H9 (cell line): ENCODE results near the gene GNAO1. TPM values are rescaled to one million over a fixed set of nuclear protein-coding genes. Genes with fewer than 3 reads are reported as not detected.

ENCODE experiments used
- DNase-seq: peaks from one replicate; pipeline ENCODE4 v3.0.0-alpha.2; 2017
- H2AFZ ChIP-seq: one replicate; pipeline ENCODE4 v1.6.1; 2013; ENCODE audit warnings: mild to moderate bottlenecking, low read length, control low read depth, moderate library complexity
- H2AK5ac ChIP-seq: 2 replicates; pipeline ENCODE4 v1.6.1; 2013; ENCODE audit warnings: low read length, control low read depth, mixed read lengths; ENCODE audit not compliant: insufficient read length
- H2BK120ac ChIP-seq: one replicate; pipeline ENCODE4 v1.6.1; 2013; ENCODE audit warnings: low read depth, mild to moderate bottlenecking, low read length, control low read depth, inconsistent platforms; ENCODE audit not compliant: poor library complexity, severe bottlenecking
- H2BK12ac ChIP-seq: 2 replicates; pipeline ENCODE4 v1.6.1; 2013; ENCODE audit warnings: low read length, control low read depth, mixed read lengths, low read depth; ENCODE audit not compliant: insufficient read length
- H2BK15ac ChIP-seq: 2 replicates; pipeline ENCODE4 v1.6.1; 2013; ENCODE audit warnings: low read depth, low read length, control low read depth
- H2BK20ac ChIP-seq: one replicate; pipeline ENCODE4 v1.6.1; 2013; ENCODE audit warnings: low read depth, mild to moderate bottlenecking, low read length, control low read depth, inconsistent platforms; ENCODE audit not compliant: poor library complexity, severe bottlenecking
- H2BK5ac ChIP-seq: 2 replicates; pipeline ENCODE4 v1.6.1; 2013; ENCODE audit warnings: low read length, control low read depth, mixed read lengths; ENCODE audit not compliant: insufficient read length
- H3K14ac ChIP-seq: 2 replicates; pipeline ENCODE4 v1.6.1; 2013; ENCODE audit warnings: low read length, control low read depth; ENCODE audit not compliant: insufficient read depth
- H3K18ac ChIP-seq: 2 replicates; pipeline ENCODE4 v1.6.1; 2013; ENCODE audit warnings: low read depth, mild to moderate bottlenecking, mixed read lengths, low read length, control low read depth; ENCODE audit not compliant: insufficient read length
- H3K23ac ChIP-seq: 2 replicates; pipeline ENCODE4 v1.6.1; 2013; ENCODE audit warnings: low read length, control low read depth, mixed read lengths, low read depth; ENCODE audit not compliant: insufficient read length
- H3K23me2 ChIP-seq: 2 replicates; pipeline ENCODE4 v1.6.1; 2013; ENCODE audit warnings: low read depth, mild to moderate bottlenecking, mixed read lengths, low read length, control low read depth; ENCODE audit not compliant: insufficient read length, poor library complexity, severe bottlenecking
- H3K27ac ChIP-seq: 2 replicates; pipeline ENCODE4 v1.5.1; 2013; ENCODE audit warnings: low read length, control low read depth, mixed read lengths, low read depth; ENCODE audit not compliant: insufficient read length
- H3K27me3 ChIP-seq: 2 replicates; pipeline ENCODE4 v1.6.1; 2013; ENCODE audit warnings: low read length, control low read depth, inconsistent platforms; ENCODE audit not compliant: insufficient read depth
- H3K4ac ChIP-seq: 2 replicates; pipeline ENCODE4 v1.6.1; 2013; ENCODE audit warnings: low read depth, mild to moderate bottlenecking, control low read depth, inconsistent platforms, low read length, moderate library complexity
- H3K4me1 ChIP-seq: 2 replicates; pipeline ENCODE4 v1.6.1; 2013; ENCODE audit warnings: low read length, control low read depth, inconsistent platforms; ENCODE audit not compliant: insufficient read depth
- H3K4me2 ChIP-seq: 2 replicates; pipeline ENCODE4 v1.6.1; 2013; ENCODE audit warnings: low read length, control low read depth, mixed read lengths; ENCODE audit not compliant: insufficient read length, insufficient read depth
- H3K56ac ChIP-seq: 2 replicates; pipeline ENCODE4 v1.6.1; 2013; ENCODE audit warnings: low read depth, mild to moderate bottlenecking, mixed read lengths, low read length, control low read depth; ENCODE audit not compliant: insufficient read length
- H3K79me1 ChIP-seq: 2 replicates; pipeline ENCODE4 v1.6.1; 2013; ENCODE audit warnings: low read depth, mild to moderate bottlenecking, moderate library complexity, low read length, control low read depth, inconsistent platforms; ENCODE audit not compliant: insufficient read depth, poor library complexity, severe bottlenecking
- H3K79me2 ChIP-seq: 2 replicates; pipeline ENCODE4 v1.6.1; 2013; ENCODE audit warnings: low read length, control low read depth, inconsistent platforms; ENCODE audit not compliant: insufficient read depth
- H3K9ac ChIP-seq: 2 replicates; pipeline ENCODE4 v1.6.1; 2013; ENCODE audit warnings: low read length, control low read depth, mixed read lengths; ENCODE audit not compliant: insufficient read length; ENCODE audit errors: extremely low read depth
- H3K9me3 ChIP-seq: one replicate; pipeline ENCODE4 v1.6.1; 2013; ENCODE audit warnings: low read depth, low read length, inconsistent platforms; ENCODE audit not compliant: control insufficient read depth
- H3T11ph ChIP-seq: one replicate; pipeline ENCODE4 v1.6.1; 2013; ENCODE audit warnings: mild to moderate bottlenecking, low read length, control low read depth, inconsistent platforms
- H4K20me1 ChIP-seq: one replicate; pipeline ENCODE4 v1.6.1; 2013; ENCODE audit not compliant: control insufficient read depth, insufficient read length, insufficient read depth
- H4K5ac ChIP-seq: 2 replicates; pipeline ENCODE4 v1.6.1; 2013; ENCODE audit warnings: low read depth, mild to moderate bottlenecking, mixed read lengths, low read length, control low read depth; ENCODE audit not compliant: insufficient read length
- H4K8ac ChIP-seq: replicated peaks from 2 replicates; pipeline ENCODE4 v1.6.1; 2013; ENCODE audit warnings: low read length, control low read depth, mixed read lengths, low read depth; ENCODE audit not compliant: insufficient read length
- H4K91ac ChIP-seq: 2 replicates; pipeline ENCODE4 v1.6.1; 2013; ENCODE audit warnings: low read depth, mild to moderate bottlenecking, moderate library complexity, mixed read lengths, low read length, control low read depth; ENCODE audit not compliant: insufficient read length
- H3K27ac Mint-ChIP-seq, 3 experiments: 2 replicates in 2 of 3; 3 replicates in 1 of 3; pipeline ENCODE4 v1.8.0; 2020 to 2021; ENCODE audit warnings: mixed read lengths in 3 of 3, mild to moderate bottlenecking in 1 of 3, moderate library complexity in 1 of 3
- H3K27me3 Mint-ChIP-seq: 2 replicates; pipeline ENCODE4 v1.8.0; 2021; ENCODE audit warnings: low read depth, mild to moderate bottlenecking, moderate library complexity, mixed read lengths
- H3K36me3 Mint-ChIP-seq, 3 experiments: 2 replicates in 2 of 3; 3 replicates in 1 of 3; pipeline ENCODE4 v1.8.0; 2020 to 2021; ENCODE audit warnings: low read depth in 3 of 3, mixed read lengths in 3 of 3; ENCODE audit not compliant: insufficient read depth in 1 of 3
- H3K4me1 Mint-ChIP-seq, 2 experiments: 2 replicates each; pipeline ENCODE4 v1.8.0; 2020; ENCODE audit warnings: mixed read lengths in 2 of 2
- H3K4me3 Mint-ChIP-seq, 2 experiments: 2 replicates in 1 of 2; 3 replicates in 1 of 2; pipeline ENCODE4 v1.8.0; 2020 to 2021; ENCODE audit warnings: mild to moderate bottlenecking in 2 of 2, mixed read lengths in 2 of 2, moderate library complexity in 1 of 2
- H3K9me3 Mint-ChIP-seq, 2 experiments: 2 replicates in 1 of 2; 3 replicates in 1 of 2; pipeline ENCODE4 v1.8.0; 2020; ENCODE audit warnings: mild to moderate bottlenecking in 2 of 2, mixed read lengths in 2 of 2, moderate library complexity in 1 of 2
- CTCF ChIP-seq: fragments of 200-600 bp; sonication (generic); conservative IDR thresholded peaks from 3 replicates; pipeline ENCODE4 v1.8.0; 2021; ENCODE audit warnings: antibody characterized with exemption, mild to moderate bottlenecking
- whole genome bisulfite sequencing: extraction: QIAGEN DNeasy Blood & Tissue Kit; methylation state at CpG from one replicate; pipeline ENCODE4 v1.1.7; 2013; ENCODE audit warnings: missing lambda C conversion rate, low lambda C conversion rate, mixed read lengths; ENCODE audit not compliant: insufficient read length; ENCODE audit errors: extremely low coverage; 5-methylcytosine and 5-hydroxymethylcytosine counted together
- total RNA-seq: library from RNA; stranded (reverse); gene quantifications from 2 replicates; pipeline ENCODE4 v1.2.1, GENCODE V29; 2021

GNAO1 gene
- total RNA-seq, 1 experiment from 2014 or later = 16.9 TPM

- no peak overlapping the region for H3K27ac ChIP-seq
- no peak overlapping the region for H4K5ac ChIP-seq
- no peak overlapping the region for H2BK120ac ChIP-seq
- no peak overlapping the region for H3K23ac ChIP-seq
- H3K4me1 ChIP-seq = peaks cover 23% of the 10 kb centered on the region; the same call in 1 of the 2 replicates
- no peaks in the 10 kb centered on the region for H3K79me2 ChIP-seq
- Mint-ChIP-seq H3K27ac (no peak overlapping the region), H3K4me1 (peaks cover 47 to 56% of the 10 kb centered on the region in 2 experiments), H3K36me3 (no peaks in the 10 kb centered on the region; a peak in 1 of 7 replicates), H3K4me3 (no peak overlapping the region), H3K27me3 (peaks cover 25% of the 10 kb centered on the region), H3K9me3 (no peaks in the 10 kb centered on the region; a peak in 1 of 5 replicates)
- peaks cover 21% of the 10 kb centered on the region for H3K23me2 ChIP-seq
- H3K9ac ChIP-seq = no peak overlapping the region
- H3K4me2 ChIP-seq = no peak overlapping the region
- H3K9me3 ChIP-seq = no peaks in the 10 kb centered on the region
- H3T11ph ChIP-seq = no peak overlapping the region
- no peaks in the 10 kb centered on the region for H3K27me3 ChIP-seq
- DNase-seq = no peak
- no peak overlapping the region for H3K18ac ChIP-seq
- peaks cover 2% of the 10 kb centered on the region for H3K79me1 ChIP-seq
- H2BK20ac ChIP-seq = no peak overlapping the region
- TF ChIP-seq CTCF = no peak
- no peak overlapping the region for H2BK12ac ChIP-seq
- H3K4ac ChIP-seq = no peak overlapping the region
- no peak overlapping the region for H2BK15ac ChIP-seq
- no peaks in the 10 kb centered on the region for H4K20me1 ChIP-seq
- no peak overlapping the region for H4K91ac ChIP-seq
- no peak overlapping the region for H3K14ac ChIP-seq
- H2AK5ac ChIP-seq = no peak overlapping the region
- no peak overlapping the region for H3K56ac ChIP-seq
- no peak overlapping the region for H4K8ac ChIP-seq
- H2BK5ac ChIP-seq = no peak overlapping the region
- no CpG with 5 or more reads among the region's 5 CpGs for WGBS
- H2AFZ ChIP-seq = no peak overlapping the region
Measured at GRCh38 chr16:56196381-56196780, 5.1 kb downstream of the GNAO1 start.
